HG03521 (cell line): ENCODE results near the gene PLD1.
"Not testable (repeated sequence)": the region's sequence is repeated elsewhere in the genome, so short reads cannot be mapped to it uniquely, and the experiment has no call there.

Source experiments
- ATAC-seq: cut with Tn5 transposase; IDR thresholded peaks from one replicate; pipeline ENCODE4 v1.9.1; 2021; ENCODE audit warnings: mild to moderate bottlenecking, moderate library complexity; ENCODE audit not compliant: unreplicated experiment

PLD1 gene

GRCh38 chr3:171711461-171712170 is 98.7 kb downstream of the PLD1 start:
- ATAC-seq, result no peak

DNA sequence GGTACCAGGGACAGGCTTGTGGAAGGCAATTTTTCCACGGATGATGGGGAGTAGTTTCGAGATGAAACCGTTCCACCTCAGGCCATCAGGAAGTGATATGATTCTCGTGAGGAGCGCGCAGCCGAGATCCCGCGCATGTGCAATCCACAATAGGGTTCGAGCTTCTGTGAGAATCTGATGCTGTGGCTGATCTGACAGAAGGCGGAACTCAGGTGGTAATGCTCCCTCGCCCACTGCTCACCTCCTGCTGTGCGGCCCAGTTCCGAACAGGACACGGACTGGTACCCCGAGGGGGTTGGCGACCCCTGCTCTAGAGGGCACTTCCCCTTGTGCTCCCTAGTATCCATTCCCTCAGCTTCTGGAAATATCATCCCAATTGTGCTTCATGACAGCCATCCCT is 99.9 kb downstream of the PLD1 start:
- ATAC-seq, result no peak

- ATAC-seq, result no peak
These were observed 105.5 kb downstream of the PLD1 start for GRCh38 chr3:171704814-171705213.

DNA sequence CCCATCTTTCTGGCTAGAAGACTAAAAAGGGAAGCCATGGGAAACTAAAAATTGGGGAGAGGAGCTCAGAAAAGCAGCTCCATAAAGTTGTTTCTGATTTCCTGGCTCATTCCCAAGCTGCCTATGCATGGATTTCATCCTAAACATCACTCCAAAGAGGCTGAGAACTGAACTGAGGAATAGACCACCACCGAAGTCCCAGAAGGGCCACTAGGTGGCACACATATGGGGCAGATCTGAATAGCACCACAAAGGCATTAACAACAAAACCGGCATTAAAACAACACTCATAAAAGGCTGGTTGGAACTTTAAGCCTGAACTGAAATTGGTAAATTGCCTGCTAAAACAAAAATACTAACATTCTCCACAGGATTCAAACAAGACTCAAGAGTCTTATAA is 106.3 kb downstream of the PLD1 start:
- ATAC-seq, result no peak

- ATAC-seq, result no peak
These were observed 107.1 kb downstream of the PLD1 start for GRCh38 chr3:171703144-171703543.

GRCh38 chr3:171700653-171701052 is 109.6 kb downstream of the PLD1 start:
- no peak for ATAC-seq

DNA sequence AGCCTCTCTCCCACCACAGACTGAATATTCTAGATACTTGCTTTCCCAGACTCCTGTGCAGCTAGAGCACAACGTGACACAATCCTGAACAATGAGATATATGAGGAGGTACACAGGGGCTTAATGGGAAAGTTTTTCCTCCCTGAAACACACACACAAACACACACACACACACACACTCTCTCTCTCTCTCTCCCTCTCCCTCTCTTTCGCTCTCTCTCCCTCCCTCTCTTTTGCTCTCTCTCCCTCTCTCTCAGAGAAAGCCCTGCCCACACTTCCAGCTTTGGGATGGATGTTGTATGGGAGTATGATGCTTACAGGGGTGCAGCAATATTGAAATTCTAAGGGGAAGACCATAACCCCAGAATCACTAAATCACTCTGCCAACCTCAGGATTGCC is 110.1 kb downstream of the PLD1 start:
- ATAC-seq, result no peak

- no peak for ATAC-seq
These were observed 110.7 kb downstream of the PLD1 start for GRCh38 chr3:171699601-171700000.

- no peak for ATAC-seq
These were observed 113.5 kb downstream of the PLD1 start for GRCh38 chr3:171696805-171697204.

GRCh38 chr3:171695426-171695825 is 114.9 kb downstream of the PLD1 start:
- ATAC-seq, result no peak

GRCh38 chr3:171694888-171695287 is 115.4 kb downstream of the PLD1 start:
- no peak for ATAC-seq

DNA sequence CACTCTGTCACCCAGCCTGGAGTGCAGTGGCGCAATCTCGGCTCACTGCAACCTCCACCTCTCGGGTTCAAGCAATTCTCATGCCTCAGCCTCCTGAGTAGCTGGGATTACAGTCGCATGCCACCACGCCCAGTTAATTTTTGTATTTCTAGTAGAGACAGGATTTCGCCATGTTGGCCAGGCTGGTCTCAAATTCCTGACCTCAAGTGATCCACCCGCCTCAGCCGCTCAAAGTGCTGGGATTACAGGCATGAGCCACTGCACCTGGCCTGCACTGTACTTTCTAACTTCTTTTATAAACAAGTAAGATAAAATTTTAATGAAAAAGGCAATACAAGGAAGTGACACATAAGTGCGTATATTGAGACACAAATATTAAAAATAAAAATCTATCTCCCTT is 117.7 kb downstream of the PLD1 start:
- ATAC-seq, result not testable (repeated sequence)

GRCh38 chr3:171691485-171691884 is 118.8 kb downstream of the PLD1 start:
- no peak for ATAC-seq

GRCh38 chr3:171690281-171690680 is 120.0 kb downstream of the PLD1 start:
- no peak for ATAC-seq

DNA sequence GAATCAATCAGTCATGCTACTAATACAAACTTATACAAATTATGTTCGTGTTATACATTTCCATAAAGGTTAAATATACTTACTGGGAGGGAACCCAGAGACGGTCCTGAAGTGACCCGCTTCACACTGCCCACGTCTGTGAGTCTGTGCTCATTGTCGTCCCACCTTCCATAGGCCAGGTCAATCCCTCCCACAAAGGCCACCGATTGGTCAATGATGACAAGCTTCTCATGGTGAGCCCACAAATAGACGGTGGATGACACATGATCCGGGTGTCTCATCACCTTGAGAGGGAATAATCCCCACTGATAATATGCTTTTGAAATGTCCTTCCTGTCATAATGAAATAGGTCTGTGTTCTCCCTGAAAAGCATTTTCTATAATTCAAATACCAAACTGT is 121.7 kb downstream of the PLD1 start:
- no peak for ATAC-seq

GRCh38 chr3:171688002-171688401 is 122.3 kb downstream of the PLD1 start:
- no peak for ATAC-seq

DNA sequence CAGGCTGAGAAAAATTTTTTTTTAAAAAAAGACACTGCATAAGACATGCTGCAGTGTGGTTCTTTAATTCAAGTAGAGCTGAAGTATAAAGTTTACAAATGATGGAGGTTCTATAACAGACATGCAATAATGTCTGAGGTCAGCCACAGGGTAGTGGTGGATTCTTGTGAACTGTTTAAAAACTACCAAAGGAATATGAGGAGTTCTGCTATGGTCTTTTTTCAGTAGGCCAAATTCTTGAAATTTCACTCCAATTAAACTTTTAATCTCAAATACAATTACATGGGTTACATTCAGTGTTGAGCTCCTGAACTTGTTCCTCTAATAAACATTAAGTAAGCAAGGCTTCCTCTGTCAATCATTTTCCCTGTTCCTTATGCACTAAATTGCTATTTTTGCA is 122.7 kb downstream of the PLD1 start:
- no peak for ATAC-seq

DNA sequence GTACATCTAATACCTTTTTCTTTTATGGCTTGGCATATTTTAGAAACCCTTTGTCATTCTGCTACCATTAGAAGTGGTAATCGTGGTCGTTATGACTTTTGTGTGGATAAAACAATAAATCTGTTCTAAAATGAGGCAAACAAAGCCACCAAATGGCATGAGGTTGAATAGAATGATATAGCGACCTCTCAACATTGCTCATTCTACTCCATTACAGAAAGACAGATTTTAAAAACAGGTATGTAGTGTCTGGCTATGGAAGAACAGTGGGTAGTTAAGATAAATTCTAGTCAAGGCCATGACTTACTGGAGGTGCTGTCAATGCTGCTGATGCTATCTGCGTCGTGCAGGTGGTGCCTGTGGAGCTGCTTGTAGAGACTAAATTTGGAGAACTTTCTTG is 123.2 kb downstream of the PLD1 start:
- ATAC-seq, result no peak

DNA sequence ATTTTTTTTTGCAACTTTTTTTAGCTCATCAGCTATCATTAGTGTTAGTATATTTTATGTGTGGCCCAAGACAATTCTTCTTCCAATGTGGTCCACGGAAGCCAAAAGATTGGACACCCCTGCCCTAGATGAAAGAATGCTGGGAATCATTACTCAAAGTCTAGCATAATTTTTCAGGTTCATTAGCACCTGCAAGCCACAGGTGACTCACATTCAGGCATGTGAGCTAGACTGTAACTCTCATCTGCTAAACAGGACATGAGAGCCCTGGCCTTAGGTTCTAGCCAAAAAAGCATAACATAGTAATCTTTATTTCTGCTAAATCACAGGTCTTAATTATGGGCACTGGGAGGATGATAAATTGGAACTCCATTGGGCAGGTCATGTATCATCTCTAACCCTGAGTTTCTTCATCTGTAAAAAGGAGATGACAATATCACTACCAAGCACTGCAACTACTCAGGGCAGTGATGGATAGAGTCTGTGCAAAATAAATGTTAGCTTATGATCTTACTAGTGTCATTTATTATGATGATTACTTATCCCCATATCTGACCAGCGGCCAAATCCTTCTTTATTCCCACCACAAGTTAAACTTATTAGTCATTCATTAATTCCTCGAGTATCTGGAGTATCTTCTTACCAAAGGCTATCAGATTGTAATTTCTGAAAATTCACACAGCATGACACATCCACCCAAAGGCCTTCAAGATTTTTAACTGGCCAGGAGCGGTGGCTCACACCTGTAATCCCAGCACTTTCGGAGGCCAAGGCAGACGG is 125.0 kb downstream of the PLD1 start:
- no peak for ATAC-seq

- ATAC-seq, result no peak
These were observed 126.1 kb downstream of the PLD1 start for GRCh38 chr3:171684221-171684620.

DNA sequence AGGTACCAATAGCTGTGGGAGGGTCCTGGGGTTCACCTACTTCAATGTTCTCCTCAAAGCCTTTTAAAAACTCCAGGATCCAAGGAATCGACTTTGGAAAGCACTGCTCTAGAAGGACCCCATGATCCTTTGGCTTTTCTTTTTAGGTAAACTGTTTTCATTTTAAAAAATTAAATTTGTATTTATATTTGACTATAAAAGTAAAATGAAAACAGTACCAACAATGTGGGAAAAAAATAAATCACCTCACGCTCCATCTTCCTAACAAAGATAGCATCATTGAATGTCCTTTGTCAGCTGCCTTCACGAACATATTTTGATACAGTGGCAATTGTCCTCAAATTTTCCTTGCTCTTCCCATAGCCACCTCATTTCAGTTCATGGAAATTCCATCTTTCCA is 127.5 kb downstream of the PLD1 start:
- ATAC-seq, result no peak

GRCh38 chr3:171680726-171681411 is 129.4 kb downstream of the PLD1 start:
- no peak for ATAC-seq
